ENCODE measurements around the gene ATP13A1.

DNA sequence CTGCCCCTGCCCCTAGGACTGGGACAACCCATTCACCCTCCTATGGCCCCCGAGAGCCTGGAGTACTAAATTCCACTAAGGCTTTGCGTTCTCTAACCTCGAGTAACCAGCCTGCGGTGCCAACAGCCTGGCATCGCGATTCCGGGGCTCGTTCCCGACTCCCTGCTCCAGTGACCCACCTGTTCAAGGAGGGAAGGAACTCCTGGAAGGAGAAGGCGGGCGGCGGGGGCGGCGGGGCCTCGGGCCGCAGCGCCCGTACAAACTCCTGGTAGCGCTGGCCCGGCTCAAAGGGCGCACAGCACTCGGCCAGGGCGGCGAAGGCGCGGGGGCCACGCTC is 26.3 kb downstream of the ATP13A1 start:
- TF ChIP-seq, protein P1, sequence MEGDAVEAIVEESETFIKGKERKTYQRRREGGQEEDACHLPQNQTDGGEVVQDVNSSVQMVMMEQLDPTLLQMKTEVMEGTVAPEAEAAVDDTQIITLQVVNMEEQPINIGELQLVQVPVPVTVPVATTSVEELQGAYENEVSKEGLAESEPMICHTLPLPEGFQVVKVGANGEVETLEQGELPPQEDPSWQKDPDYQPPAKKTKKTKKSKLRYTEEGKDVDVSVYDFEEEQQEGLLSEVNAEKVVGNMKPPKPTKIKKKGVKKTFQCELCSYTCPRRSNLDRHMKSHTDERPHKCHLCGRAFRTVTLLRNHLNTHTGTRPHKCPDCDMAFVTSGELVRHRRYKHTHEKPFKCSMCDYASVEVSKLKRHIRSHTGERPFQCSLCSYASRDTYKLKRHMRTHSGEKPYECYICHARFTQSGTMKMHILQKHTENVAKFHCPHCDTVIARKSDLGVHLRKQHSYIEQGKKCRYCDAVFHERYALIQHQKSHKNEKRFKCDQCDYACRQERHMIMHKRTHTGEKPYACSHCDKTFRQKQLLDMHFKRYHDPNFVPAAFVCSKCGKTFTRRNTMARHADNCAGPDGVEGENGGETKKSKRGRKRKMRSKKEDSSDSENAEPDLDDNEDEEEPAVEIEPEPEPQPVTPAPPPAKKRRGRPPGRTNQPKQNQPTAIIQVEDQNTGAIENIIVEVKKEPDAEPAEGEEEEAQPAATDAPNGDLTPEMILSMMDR (IDR thresholded peaks at IDR 0.05), result no peak
- TF ChIP-seq POLR2AphosphoS5 (IDR thresholded peaks at IDR 0.05) (no peak), EP300 (IDR thresholded peaks at IDR 0.05) (no peak)
